Heart right ventricle (tissue), 16 donors: ENCODE measurements around the gene KCNQ5. TPM values are rescaled to one million over a fixed set of nuclear protein-coding genes. Genes with fewer than 3 reads are reported as not detected.
"Not testable (repeated sequence)": the region's sequence is repeated elsewhere in the genome, so short reads cannot be mapped to it uniquely, and the experiment has no call there.

Experiments used
- ATAC-seq, 8 donors: fragments of 200-7000 bp; cut with Tn5 transposase; one replicate each; pipeline ENCODE4 v1.9.1; 2020; ENCODE audit warnings: mild to moderate bottlenecking in 8 of 8, moderate library complexity in 8 of 8, moderate number of reproducible peaks in 1 of 8
- DNase-seq, 2 donors: peaks; one replicate each; pipeline ENCODE4 v3.0.0-alpha.2; 2020
- H3K27ac ChIP-seq, 10 donors: fragments of 200-600 bp; sonication (generic) in 2 of 10; one replicate each; pipeline versions ENCODE4 v1.5.0 to v1.8.0; 2020 to 2022; ENCODE audit warnings: mild to moderate bottlenecking in 3 of 10
- H3K27me3 ChIP-seq, 7 donors: fragments of 200-600 bp; one replicate each; pipeline ENCODE4 v1.8.0; 2021 to 2022; ENCODE audit warnings: mild to moderate bottlenecking in 2 of 7
- H3K36me3 ChIP-seq, 9 donors: fragments of 200-600 bp; sonication (generic) in 1 of 9; one replicate each; pipeline versions ENCODE4 v1.5.0 to v1.8.0; 2020 to 2022; ENCODE audit warnings: mild to moderate bottlenecking in 2 of 9
- H3K4me1 ChIP-seq, 9 donors: fragments of 200-600 bp; sonication (generic) in 1 of 9; one replicate each; pipeline versions ENCODE4 v1.5.0 to v1.8.0; 2020 to 2022; ENCODE audit warnings: mild to moderate bottlenecking in 4 of 9
- H3K4me3 ChIP-seq, 10 donors: fragments of 200-600 bp; sonication (generic) in 2 of 10; one replicate each; pipeline versions ENCODE4 v1.5.0 to v1.8.0; 2020 to 2022; ENCODE audit warnings: mild to moderate bottlenecking in 7 of 10, moderate library complexity in 2 of 10
- H3K9me3 ChIP-seq, 11 donors: fragments of 200-600 bp in 10 of 11; sonication (generic) in 2 of 11; one replicate each; pipeline versions ENCODE4 v1.5.0 to v1.8.0; 2013 to 2022; ENCODE audit warnings: mild to moderate bottlenecking in 2 of 11, control low read depth in 1 of 11, moderate library complexity in 1 of 11
- WGBS, 2 donors: extraction: QIAGEN DNeasy Blood & Tissue Kit; methylation state at CpG; one replicate each; pipeline ENCODE4 v1.1.7; 2013; ENCODE audit warnings: inconsistent platforms in 1 of 2; 5-methylcytosine and 5-hydroxymethylcytosine counted together
- intact Hi-C, 10 donors: fragments of 100-400 bp; cut with DNase I; formaldehyde crosslinking; loops; one replicate each; pipeline versions ENCODE4 v1.11.1 to v1.14.2; 2022
- polyA plus RNA-seq, 2 donors: library from polyadenylated mRNA; stranded (reverse); fragments of 200-250 nt; gene quantifications; one replicate each; pipeline ENCODE4 v1.2.3, GENCODE V29; 2013
- total RNA-seq, 10 donors: library from RNA; stranded (reverse); fragmentation: NEBNext Ultra II Directional in 3 of 10; extraction: Animal tissue kit (Norgen Biotek cat#: 25700) in 3 of 10; gene quantifications; one replicate each; pipeline versions ENCODE4 v1.2.1 to v1.2.4, GENCODE V29; 2021 to 2023
- TF ChIP-seq, protein P1 (sequence below), 9 donors: fragments of 200-600 bp; sonication (generic) in 2 of 9; IDR thresholded peaks; one replicate each; pipeline versions ENCODE4 v1.5.0 to v1.8.0; 2021 to 2022; ENCODE audit warnings: antibody characterized with exemption in 9 of 9, mild to moderate bottlenecking in 5 of 9, moderate library complexity in 1 of 9
- donor health status: Arrhythmogenic right ventricular cardiomyopathy.
- donor health status: ischemic (EF 13 %, LVEDD 7.1; RV severe dilation, severe dysfunction).
- donor health status: healthy with polysubstance abuse.
- donor health status: DM: no; HTN: yes; CAD: no.
- donor health status: DM: no; HTN: no; CAD: no.
- donor health status: ischemic (EF 25% LVEDD 6.9; RV normal size, moderate dysfunction).
- donor health status: ischemic (EF 25% LVEDD 5.7; RV mildly dilated, moderate dysfunction).
- donor health status: healthy.
- donor health status: DM: yes; HTN: yes; CAD: no.
- donor health status: Ischemic cardiomyopathy.
- donor health status: ischemic (EF 35%, LVEDD 5.7; RV mildly dilated, moderate dysfunction).
- donor health status: nonischemic (EF 11% LVEDD 7.7; RV severe dilation, severe dysfunction).
- donor health status: DM: yes; HTN: yes; CAD: no.
- donor health status: PGD.
- donor health status: ischemic (EF 29% LVEDD 5.4; RV normal size, mild dysfunction).
- donor health status: nonischemic (EF 23%, LVEDD 6.1; RV moderate dilation, normal function).

KCNQ5 gene
- total and polyA plus RNA-seq, 12 donors, result under 0.01 to 0.15 (median 0.12) TPM; not detected in 9

- TF ChIP-seq, protein P1, sequence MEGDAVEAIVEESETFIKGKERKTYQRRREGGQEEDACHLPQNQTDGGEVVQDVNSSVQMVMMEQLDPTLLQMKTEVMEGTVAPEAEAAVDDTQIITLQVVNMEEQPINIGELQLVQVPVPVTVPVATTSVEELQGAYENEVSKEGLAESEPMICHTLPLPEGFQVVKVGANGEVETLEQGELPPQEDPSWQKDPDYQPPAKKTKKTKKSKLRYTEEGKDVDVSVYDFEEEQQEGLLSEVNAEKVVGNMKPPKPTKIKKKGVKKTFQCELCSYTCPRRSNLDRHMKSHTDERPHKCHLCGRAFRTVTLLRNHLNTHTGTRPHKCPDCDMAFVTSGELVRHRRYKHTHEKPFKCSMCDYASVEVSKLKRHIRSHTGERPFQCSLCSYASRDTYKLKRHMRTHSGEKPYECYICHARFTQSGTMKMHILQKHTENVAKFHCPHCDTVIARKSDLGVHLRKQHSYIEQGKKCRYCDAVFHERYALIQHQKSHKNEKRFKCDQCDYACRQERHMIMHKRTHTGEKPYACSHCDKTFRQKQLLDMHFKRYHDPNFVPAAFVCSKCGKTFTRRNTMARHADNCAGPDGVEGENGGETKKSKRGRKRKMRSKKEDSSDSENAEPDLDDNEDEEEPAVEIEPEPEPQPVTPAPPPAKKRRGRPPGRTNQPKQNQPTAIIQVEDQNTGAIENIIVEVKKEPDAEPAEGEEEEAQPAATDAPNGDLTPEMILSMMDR (IDR thresholded peaks at IDR 0.05), result no peak
- Histone ChIP-seq H3K27me3 (no peaks in the 10 kb centered on the region), H3K4me3 (no peak overlapping the region), H3K4me1 (no peaks in the 10 kb centered on the region), H3K36me3 (no peaks in the 10 kb centered on the region), H3K9me3 (peaks cover 0 to 8% (median 0%) of the 10 kb centered on the region in 11 donors), H3K27ac (no peak overlapping the region)
- DNase-seq, result no peak
- ATAC-seq, result no peak
- intact Hi-C loops, result no loop called here
- 85 to 92% methylated on average over 1 of the region's 1 CpG for WGBS, 2 donors
Measured at GRCh38 chr6:72892901-72893300, 271.0 kb downstream of the KCNQ5 start.

DNA sequence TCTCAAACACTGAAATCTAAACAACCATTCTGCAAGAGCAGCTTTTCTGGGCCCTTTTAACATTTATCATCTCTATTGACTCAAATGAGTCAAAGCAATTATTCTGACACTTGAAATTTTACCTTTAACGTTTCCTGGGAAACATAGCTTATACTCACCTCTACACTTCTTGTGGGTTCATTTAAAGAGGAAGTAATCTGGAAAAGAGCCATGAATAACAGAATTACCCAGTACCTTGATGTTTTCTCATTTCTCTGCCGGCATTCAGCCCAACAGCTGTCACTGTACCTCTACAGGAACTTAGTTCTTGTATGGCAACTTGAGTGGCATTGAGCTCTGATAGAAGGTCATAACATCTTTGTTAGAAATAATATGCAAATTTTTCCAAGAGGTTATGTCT lies 272.2 kb downstream of the KCNQ5 start:
- TF ChIP-seq, protein P1 (IDR thresholded peaks at IDR 0.05), result no peak
- no peaks in the 10 kb centered on the region for H3K4me1 ChIP-seq
- peaks cover 0 to 20% (median 0%) of the 10 kb centered on the region in 11 donors for H3K9me3 ChIP-seq
- H3K36me3 ChIP-seq, result no peaks in the 10 kb centered on the region
- H3K4me3 ChIP-seq, result no peak overlapping the region
- no peak for DNase-seq
- no peak for ATAC-seq
- no peaks in the 10 kb centered on the region for H3K27me3 ChIP-seq
- intact Hi-C loops, result no loop called here
- no peak overlapping the region for H3K27ac ChIP-seq
- WGBS, 2 donors, result 56 to 60% methylated on average over 2 of the region's 2 CpGs

- H3K27ac ChIP-seq, intact Hi-C loops, DNase-seq, ATAC-seq, H3K4me3 ChIP-seq, H3K36me3 ChIP-seq, H3K27me3 ChIP-seq, H3K4me1 ChIP-seq: not testable (repeated sequence)
- H3K9me3 ChIP-seq, result peaks cover 0 to 31% (median 0%) of the 10 kb centered on the region in 11 donors
- 71 to 91% methylated on average over 3 of the region's 3 CpGs for WGBS, 2 donors
Measured at GRCh38 chr6:72898313-72898712, 276.4 kb downstream of the KCNQ5 start.

DNA sequence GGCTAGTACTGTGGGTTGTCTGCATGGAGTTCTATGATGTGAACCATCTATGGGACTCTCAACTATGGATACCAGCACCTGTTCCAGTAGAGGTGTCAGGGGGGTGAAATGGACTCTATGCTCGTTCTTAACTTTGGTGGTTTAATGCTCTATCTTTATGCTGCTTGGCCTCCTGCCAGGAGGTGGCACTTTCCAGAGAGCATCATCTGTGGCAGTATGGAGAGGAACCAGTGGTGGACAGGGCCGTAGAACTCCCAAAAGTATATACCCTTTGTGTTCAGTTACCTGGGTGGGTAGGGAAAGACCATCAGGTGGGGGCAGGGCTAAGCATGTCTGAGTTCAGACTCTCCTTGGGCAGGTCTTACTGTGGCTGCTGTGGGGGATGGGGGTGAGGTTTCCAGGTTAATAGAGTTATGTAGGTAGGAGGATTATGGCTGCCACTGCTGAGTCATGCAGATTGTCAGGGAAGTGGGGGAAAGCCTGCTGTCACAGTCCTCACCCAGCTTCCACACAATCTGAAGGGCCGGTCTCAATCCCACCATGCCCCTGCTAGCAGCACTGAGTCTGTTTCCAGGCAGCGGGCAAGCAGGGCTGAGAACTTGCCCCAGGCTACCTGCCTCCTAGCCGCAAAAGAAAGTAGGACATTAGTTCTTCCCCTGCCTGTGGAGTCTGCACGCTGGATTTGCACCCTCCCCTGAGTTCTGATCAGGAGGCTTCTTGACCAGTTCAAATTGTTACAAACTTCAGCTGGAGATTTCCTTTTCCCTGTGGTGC lies 284.0 kb downstream of the KCNQ5 start:
- no peak overlapping the region for H3K4me3 ChIP-seq
- TF ChIP-seq, protein P1 (IDR thresholded peaks at IDR 0.05), result no peak
- ATAC-seq, result no peak
- no peak for DNase-seq
- no peaks in the 10 kb centered on the region for H3K27me3 ChIP-seq
- H3K27ac ChIP-seq, result no peak overlapping the region
- intact Hi-C loops, result no loop called here
- H3K9me3 ChIP-seq, result no peaks in the 10 kb centered on the region
- H3K4me1 ChIP-seq, result no peaks in the 10 kb centered on the region
- WGBS, 2 donors, result 90 to 94% methylated on average over 6 of the region's 6 CpGs
- H3K36me3 ChIP-seq, result no peaks in the 10 kb centered on the region
